NCI-H1092 treated with DMSO at 0.1 percent for 48 hours (cell line): ENCODE measurements around the gene ROPN1B.
"Not testable (repeated sequence)": the region's sequence is repeated elsewhere in the genome, so short reads cannot be mapped to it uniquely, and the experiment has no call there.

Experiments
- DNase-seq: peaks from one replicate; lab custom pipeline; 2025; lab: John Stamatoyannopoulos, UW

ROPN1B gene

GRCh38 chr3:125968701-125969592 lies at the start of gene ROPN1B:
ROPN1B (plus strand) TSS chr3:125969178; CDS start chr3:125972055, 2,877 bp downstream.
- DNase-seq: not testable (repeated sequence)

GRCh38 chr3:125920191-125920590 lies 48.8 kb upstream of the ROPN1B start:
- not testable (repeated sequence) for DNase-seq

GRCh38 chr3:125920751-125921279 lies 48.2 kb upstream of the ROPN1B start:
- not testable (repeated sequence) for DNase-seq

DNA sequence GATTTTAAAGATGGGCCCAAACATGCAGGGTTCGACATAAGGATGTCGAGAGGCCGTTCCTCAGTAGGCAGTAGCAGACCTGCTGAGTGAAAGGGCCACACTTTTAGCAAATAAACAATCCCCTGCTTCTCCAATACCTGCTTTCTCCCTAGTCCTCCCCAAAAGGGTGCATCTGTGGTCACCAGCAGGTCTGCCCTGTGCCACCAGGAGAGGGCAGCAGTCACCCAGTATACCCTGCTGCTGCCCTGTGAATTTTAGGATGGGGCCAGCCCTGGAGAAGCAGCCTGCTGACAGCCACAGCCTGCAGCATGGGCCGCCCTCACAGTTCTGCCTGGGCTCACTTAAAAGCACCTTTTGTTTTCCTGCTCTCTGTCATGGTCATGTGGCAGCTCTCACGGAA lies 47.3 kb upstream of the ROPN1B start:
- not testable (repeated sequence) for DNase-seq

DNA sequence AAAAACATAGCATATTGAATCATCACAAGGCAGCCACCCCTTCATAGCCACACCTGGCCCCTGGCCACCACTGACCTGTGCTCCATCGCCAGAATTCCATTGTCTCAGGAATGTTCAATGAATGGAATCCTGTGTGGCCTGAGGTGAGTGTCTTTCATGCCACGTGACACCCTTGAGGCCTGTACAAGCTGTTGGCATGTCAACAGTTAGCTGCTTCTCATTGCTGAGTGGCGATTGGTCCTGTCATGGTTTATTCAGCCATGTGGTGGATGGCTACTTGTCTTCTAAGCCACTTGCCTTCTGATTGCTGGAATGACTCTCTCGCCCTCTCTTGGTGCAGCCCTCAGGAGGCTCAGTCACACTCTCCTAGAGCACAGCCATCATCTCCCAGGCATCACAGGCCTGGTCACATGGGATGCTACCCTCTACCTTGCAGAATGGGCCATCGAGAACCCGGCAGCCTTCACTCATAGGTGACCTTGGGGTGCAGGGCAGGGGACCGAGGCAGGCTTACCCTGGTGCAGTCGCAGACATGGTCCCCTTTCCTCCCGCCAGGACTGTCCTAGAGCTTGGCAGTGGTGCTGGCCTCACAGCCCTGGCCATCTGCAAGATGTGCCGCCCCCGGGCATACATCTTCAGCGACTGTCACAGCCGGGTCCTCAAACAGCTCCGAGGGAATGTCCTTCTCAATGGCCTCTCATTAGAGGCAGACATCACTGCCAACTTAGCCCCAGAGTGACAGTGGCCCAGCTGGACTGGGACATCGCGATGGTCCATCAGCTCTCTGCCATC lies 45.5 kb upstream of the ROPN1B start:
- not testable (repeated sequence) for DNase-seq

DNA sequence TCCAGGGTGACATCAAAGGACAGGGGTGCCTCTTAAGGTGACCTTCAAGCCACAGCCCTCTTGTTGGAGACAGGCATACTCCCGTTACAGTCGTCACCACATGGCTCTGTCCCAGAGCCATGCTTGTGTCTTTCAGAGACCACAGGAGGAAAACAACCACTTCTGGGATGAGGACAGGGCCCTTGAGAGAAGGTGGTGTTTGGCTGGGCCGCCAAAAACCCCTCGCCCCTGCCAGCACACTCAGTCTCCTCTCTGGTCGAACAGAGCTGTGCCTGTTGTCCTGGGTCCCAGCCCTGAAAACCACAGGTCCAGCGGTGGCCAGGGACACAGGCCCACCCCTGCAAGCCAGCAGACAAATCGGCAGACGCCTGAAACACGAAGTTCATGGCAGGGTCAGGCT lies 44.7 kb upstream of the ROPN1B start:
- not testable (repeated sequence) for DNase-seq

DNA sequence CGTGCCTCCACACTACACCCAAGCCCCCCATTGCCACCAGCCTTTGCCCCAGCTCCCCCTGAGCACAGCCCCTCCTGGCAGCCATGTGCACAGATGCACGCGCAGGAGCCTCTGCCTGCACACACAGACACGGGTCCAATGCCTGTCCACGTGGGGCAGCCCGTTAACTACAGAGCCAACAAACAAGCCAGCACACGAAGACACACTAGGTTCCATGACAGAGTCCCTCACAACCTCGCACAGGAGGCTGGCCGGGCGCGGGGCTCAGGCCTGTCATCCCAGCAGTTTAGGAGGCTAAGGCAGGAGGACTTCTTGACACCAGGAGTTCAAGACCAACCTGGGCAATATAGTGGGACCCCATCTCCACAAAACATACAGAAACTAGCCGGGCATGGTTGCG lies 43.3 kb upstream of the ROPN1B start:
- DNase-seq: not testable (repeated sequence)

- DNase-seq: peak; percentile 65
These were observed 40.0 kb upstream of the ROPN1B start for GRCh38 chr3:125928771-125929545.

DNA sequence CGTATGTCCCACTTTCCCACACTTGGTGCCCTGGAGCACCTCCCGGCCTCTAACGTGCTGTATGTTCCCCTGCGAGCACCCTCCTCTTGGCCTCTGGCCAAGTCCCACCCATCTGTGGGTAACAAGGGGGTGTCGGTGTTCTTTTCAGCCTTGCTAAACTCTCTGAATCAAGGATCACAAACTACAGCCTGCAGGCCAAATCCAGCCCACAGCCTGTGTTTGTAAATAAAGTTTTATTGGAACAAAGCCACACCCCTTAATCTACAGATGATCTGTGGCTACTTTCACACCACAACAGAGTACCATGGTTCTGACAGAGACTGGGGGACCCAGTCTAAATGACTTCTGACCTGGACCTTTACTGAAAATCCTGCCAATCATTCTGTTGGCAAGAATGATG lies 39.2 kb upstream of the ROPN1B start:
- not testable (repeated sequence) for DNase-seq

GRCh38 chr3:125931355-125931880 lies 37.6 kb upstream of the ROPN1B start:
- not testable (repeated sequence) for DNase-seq

DNA sequence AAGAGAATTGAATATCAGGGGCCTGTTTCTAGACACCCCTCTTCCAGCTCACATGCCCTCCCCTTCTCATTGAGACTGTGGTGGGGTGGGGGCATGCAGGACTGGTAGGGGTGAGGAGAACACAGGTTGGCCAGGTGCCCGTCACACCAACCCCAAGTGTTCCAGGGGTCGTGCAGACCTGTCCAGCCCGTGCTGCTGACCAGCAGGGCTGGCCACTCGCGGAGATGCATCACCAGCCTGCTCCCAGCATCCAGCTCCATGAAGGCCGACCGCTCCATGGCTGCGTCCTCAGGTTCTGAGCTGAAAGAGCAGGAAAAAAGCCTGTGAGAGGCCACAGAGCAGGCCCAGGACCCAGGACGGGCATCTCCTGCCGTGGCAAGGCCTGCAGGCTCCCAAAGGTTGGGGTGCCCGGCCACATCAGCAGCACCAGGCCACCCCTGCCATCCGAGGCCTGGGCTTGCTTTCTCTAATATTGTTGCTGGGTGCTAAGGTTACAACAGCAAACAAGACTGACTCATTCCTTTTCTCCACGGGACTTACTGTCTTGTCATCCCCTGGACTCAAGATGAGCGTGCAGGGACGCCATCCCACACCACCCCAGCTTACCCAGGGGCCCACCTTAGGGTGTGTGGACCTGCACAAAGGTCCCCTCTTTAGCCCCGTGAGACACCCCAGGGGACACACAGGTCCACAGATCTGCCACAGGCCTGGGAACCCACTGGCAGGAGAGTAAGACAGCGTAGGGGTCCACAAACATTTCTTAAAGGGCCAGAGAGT lies 35.4 kb upstream of the ROPN1B start:
- DNase-seq: not testable (repeated sequence)

GRCh38 chr3:125935252-125935874 lies 33.6 kb upstream of the ROPN1B start:
- DNase-seq: peak; percentile 7

DNA sequence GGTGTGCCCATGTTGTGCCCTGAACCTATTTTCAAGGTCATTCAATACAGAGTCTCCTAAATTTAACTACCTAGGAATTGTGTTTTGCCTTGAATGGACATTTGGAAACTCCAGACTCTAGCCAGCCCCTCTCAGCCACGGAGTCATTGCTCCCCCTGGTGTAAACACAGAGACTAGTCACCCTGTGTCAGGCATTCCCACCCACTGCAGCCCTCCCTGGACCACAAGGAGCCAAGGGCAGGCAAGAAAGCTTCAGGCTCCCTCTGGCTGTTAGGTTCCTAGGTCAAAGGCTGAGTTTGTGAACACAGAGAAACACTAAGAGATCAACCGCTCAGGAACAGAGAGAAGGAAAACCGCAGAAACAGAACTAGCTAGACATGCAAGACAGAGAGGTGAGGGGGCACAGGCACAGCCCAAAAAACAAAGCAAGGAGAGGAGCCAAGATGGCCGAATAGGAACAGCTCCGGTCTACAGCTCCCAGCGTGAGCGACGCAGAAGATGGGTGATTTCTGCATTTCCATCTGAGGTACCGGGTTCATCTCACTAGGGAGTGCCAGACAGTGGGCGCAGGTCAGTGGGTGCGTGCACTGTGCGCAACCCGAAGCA lies 32.7 kb upstream of the ROPN1B start:
- DNase-seq: not testable (repeated sequence)

GRCh38 chr3:125936891-125937290 lies 32.1 kb upstream of the ROPN1B start:
- not testable (repeated sequence) for DNase-seq

DNA sequence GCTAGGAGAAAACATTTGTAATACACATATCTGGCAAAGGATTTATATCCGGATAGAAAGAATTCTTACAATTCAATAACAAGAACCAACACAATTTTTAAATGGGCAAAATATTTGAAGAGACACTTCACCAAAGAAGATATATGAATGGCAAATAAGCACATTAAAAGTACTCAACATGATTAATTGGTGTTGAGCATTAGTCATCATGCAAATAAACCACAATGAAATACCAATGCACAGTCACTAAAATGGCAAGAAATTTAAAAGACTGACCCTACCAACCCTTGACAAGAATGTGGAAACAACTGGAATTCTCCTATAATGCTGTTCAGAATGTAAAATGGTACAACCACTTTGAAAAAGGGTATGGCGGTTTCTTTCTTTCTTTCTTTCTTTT lies 21.2 kb upstream of the ROPN1B start:
- not testable (repeated sequence) for DNase-seq

DNA sequence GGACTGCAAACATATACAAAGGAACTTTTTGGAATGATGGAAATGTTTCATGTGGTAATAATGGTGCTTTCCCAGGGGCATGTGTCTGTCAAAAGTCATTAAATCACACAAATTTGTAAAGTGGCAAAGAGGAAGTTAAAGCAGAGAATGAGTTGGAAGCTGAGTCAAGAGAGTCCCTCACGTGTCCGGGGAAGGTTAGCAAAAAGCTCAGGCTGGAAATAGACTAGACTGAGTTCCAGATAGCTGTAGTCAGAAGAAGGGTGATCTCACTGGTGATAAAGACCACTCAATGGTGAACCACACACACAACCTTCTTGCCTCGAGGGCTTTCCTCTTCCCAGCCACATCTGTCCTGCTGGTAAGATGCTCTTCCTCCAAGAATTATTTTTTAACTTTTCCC lies 20.1 kb upstream of the ROPN1B start:
- DNase-seq: not testable (repeated sequence)

GRCh38 chr3:125951176-125951575 lies 17.8 kb upstream of the ROPN1B start:
- not testable (repeated sequence) for DNase-seq

DNA sequence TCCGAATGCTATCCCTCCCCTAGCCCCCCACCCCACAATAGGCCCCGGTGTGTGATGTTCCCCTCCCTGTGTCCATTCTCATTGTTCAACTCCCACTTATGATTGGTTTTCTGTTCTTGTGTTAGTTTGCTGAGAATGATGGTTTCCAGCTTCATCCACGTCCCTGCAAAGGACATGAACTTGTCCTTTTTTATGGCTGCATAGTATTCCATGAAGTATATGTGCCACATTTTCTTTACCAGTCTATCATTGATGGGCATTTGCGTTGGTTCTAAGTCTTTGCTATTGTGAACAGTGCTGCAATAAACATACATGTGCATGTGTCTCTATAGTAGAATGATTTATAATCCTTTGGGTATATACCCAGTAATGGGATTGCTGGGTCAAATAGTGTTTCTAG lies 12.0 kb upstream of the ROPN1B start:
- DNase-seq: not testable (repeated sequence)

DNA sequence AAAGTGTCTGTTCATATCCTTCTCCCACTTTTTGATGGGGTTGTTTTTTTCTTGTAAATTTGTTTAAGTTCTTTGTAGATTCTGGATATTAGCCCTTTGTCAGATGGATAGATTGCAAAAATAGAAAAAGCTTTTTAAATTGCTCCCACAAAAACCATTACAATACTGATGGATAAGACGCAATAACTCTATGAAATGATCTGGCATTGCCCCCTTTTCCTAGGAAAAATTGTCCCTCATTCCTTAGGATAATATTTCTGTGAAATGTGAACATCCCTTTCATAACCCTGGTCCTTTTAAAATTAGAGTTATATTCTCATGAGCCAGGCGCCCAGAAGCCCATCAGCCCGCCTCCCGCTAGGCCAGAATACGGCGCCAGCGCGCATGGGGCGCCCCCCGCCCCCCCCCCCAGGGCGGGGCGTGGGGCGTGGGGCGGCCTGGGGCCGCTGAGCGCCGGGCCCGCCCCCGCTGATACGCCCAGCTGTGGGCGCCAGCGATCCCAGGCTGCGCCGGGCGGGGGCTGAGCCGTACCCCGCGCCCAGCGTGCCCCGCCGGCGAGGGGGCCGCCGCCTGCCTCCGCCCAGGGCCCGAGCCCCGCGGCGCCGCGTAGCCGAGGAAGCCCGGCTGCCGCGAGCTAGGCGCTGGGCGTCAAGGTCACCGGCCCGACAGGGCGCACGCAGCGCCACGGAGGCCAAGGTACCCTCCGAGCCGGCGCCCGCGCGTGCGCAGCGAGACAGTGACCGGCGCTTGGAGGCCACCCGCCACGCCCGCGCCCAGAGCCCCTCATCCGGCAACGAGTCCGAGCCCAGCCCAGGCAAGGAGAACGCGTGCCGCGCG lies 11.1 kb upstream of the ROPN1B start:
- DNase-seq: no peak
